Pancreas (tissue), 10 donors: ENCODE results near the gene FAT4. TPM values are rescaled to one million over a fixed set of nuclear protein-coding genes. Genes with fewer than 3 reads are reported as not detected.
A peak's percentile ranks its signal among the peaks of the same experiment; 100 is the strongest.

Source experiments
- ATAC-seq, 4 donors: fragments of 200-7000 bp; cut with Tn5 transposase; one replicate each; pipeline versions ENCODE4 v1.8.0 to v1.9.1; 2020; ENCODE audit warnings: mild to moderate bottlenecking in 4 of 4, moderate library complexity in 4 of 4
- DNase-seq, 6 donors: peaks; one replicate each; pipeline ENCODE4 v3.0.0-alpha.2; 2020
- FAIRE-seq: peaks from 2 replicates; lab custom pipeline; 2012; peaks lifted over from hg19 to GRCh38; lab: Jason Lieb, UNC
- H3K27ac ChIP-seq, 4 donors: fragments of 200-600 bp; sonication (generic); 1 replicate in 3 of 4; 2 replicates in 1 of 4; pipeline versions ENCODE4 v1.5.0 to v1.8.0; 2020
- H3K27me3 ChIP-seq, 4 donors: fragments of 200-600 bp; one replicate each; pipeline ENCODE4 v1.8.0; 2021
- H3K36me3 ChIP-seq, 3 donors: fragments of 200-600 bp; sonication (generic) in 1 of 3; one replicate each; pipeline versions ENCODE4 v1.5.0 to v1.8.0; 2020 to 2021
- H3K4me1 ChIP-seq, 3 donors: fragments of 200-600 bp; one replicate each; pipeline ENCODE4 v1.8.0; 2021
- H3K4me3 ChIP-seq, 4 donors: fragments of 200-600 bp; sonication (generic) in 2 of 4; one replicate each; pipeline versions ENCODE4 v1.5.0 to v1.8.0; 2020 to 2021
- H3K9me3 ChIP-seq, 4 donors: fragments of 200-600 bp; one replicate each; pipeline ENCODE4 v1.8.0; 2021
- WGBS, 2 donors: extraction: QIAGEN DNeasy Blood & Tissue Kit; methylation state at CpG; one replicate each; pipeline ENCODE4 v1.1.7; 2013; 5-methylcytosine and 5-hydroxymethylcytosine counted together
- intact Hi-C, 3 donors: fragments of 100-400 bp; cut with DNase I; formaldehyde crosslinking; loops; one replicate each; pipeline versions ENCODE4 v1.11.1 to v1.14.2; 2022
- polyA plus RNA-seq, 2 donors: library from polyadenylated mRNA; stranded (reverse); fragments of 200-250 nt; gene quantifications; one replicate each; pipeline ENCODE4 v1.2.3, GENCODE V29; 2013
- total RNA-seq, 6 donors: library from RNA; stranded (reverse); fragmentation: NEBNext Ultra II Directional in 4 of 6; extraction: Animal tissue kit (Norgen Biotek cat#: 25700) in 4 of 6; gene quantifications; one replicate each; pipeline versions ENCODE4 v1.2.1 to v1.2.4, GENCODE V29; 2021 to 2023
- TF ChIP-seq, protein P1 (sequence below), 4 donors: fragments of 200-600 bp; sonication (generic) in 3 of 4; IDR thresholded peaks; one replicate each; pipeline versions ENCODE4 v1.5.0 to v1.8.0; 2021; ENCODE audit warnings: antibody characterized with exemption in 4 of 4
- donor health status: healthy with polysubstance abuse.
- donor health status: DM: no; HTN: no; CAD: no; lungs with moderate emphysema.
- donor health status: DM: no; HTN: no; CAD: no.
- donor health status: control.
- donor health status: control.
- donor health status: Bipolar disorder and iron deficiency.
- donor health status: DM: yes; HTN: yes; CAD: no.
- donor health status: DM: no; HTN: no; CAD: no.
- donor health status: DM: no; HTN: no; CAD: no.
- donor health status: DM: yes; HTN: yes; CAD: no.

FAT4 gene
- total and polyA plus RNA-seq, 8 donors, result 0.27 to 2.6 (median 1.3) TPM

DNA sequence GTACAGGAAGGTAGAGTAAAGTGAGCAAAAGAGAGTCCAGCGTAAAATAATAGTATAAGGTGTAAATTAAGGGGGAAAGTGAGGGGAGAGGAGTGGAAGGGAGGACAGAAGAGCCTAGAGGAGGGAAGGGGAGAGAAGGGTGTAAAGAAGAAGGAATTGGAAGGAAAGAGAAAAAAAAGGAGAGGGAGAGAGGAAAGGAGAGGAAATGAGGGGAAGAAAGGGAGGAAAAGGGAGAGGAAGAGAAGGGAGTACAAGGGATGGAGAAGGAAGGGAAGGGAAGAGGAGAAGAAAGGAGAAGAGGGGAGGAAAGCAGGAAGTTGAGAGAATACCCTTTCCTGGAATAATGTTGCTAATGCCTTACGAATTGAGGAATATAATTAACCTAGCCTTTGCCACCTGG lies 3.3 kb upstream of the FAT4 start:
- peaks cover 0 to 8% (median 0%) of the 10 kb centered on the region in 4 donors for H3K27me3 ChIP-seq
- H3K36me3 ChIP-seq, result no peaks in the 10 kb centered on the region
- H3K4me1 ChIP-seq, result peaks cover 0 to 11% (median 0%) of the 10 kb centered on the region in 3 donors
- 22 to 47% methylated on average over 2 of the region's 2 CpGs for WGBS, 2 donors
- H3K27ac ChIP-seq, result no peak overlapping the region
- TF ChIP-seq, protein P1, sequence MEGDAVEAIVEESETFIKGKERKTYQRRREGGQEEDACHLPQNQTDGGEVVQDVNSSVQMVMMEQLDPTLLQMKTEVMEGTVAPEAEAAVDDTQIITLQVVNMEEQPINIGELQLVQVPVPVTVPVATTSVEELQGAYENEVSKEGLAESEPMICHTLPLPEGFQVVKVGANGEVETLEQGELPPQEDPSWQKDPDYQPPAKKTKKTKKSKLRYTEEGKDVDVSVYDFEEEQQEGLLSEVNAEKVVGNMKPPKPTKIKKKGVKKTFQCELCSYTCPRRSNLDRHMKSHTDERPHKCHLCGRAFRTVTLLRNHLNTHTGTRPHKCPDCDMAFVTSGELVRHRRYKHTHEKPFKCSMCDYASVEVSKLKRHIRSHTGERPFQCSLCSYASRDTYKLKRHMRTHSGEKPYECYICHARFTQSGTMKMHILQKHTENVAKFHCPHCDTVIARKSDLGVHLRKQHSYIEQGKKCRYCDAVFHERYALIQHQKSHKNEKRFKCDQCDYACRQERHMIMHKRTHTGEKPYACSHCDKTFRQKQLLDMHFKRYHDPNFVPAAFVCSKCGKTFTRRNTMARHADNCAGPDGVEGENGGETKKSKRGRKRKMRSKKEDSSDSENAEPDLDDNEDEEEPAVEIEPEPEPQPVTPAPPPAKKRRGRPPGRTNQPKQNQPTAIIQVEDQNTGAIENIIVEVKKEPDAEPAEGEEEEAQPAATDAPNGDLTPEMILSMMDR (IDR thresholded peaks at IDR 0.05), result no peak
- H3K9me3 ChIP-seq, result no peaks in the 10 kb centered on the region
- intact Hi-C loops, result loop anchor here in 1 of 3 donors (10.0 kb wide), 1 partner anchor 423 kb away; no protein-coding TSS in a partner anchor
- ATAC-seq (no peak), DNase-seq (no peak), FAIRE-seq (no peak)
- H3K4me3 ChIP-seq, result no peak overlapping the region

DNA sequence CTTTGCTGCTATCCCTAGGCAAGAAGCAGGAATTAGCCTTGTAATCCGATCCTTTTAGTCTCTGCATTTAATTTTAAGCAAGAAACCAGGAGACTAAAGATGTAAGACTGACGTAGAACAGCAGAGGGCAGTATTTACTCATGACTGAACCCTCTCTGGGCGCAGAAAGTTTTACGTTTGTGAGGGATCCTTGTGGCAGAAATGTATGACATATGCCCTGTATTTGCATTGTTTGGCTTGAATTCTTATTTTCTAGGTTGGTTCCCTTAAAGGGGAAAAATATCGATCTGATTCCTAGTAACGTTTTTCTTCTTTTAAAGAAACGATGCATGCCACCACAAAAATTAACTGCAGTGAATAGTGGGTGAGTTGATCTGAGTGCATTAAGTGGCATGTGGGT lies 1.3 kb upstream of the FAT4 start:
- DNase-seq (peak in 3 of 6 donors; percentile 28 to 50 (median 31)), ATAC-seq (peak; percentile 35 to 61 (median 50)), FAIRE-seq (peak; percentile 95)
- no peaks in the 10 kb centered on the region for H3K9me3 ChIP-seq
- WGBS, 2 donors, result 2% methylated on average over 7 of the region's 7 CpGs
- intact Hi-C loops, result loop anchor here in 1 of 3 donors (10.0 kb wide), 1 partner anchor 421 kb away; no protein-coding TSS in a partner anchor
- TF ChIP-seq, protein P1 (IDR thresholded peaks at IDR 0.05), result peak; percentile 52 to 72 (median 62)
- H3K36me3 ChIP-seq, result no peaks in the 10 kb centered on the region
- H3K4me1 ChIP-seq, result peaks cover 0 to 11% (median 0%) of the 10 kb centered on the region in 3 donors
- H3K4me3 ChIP-seq, result no peak overlapping the region
- no peak overlapping the region for H3K27ac ChIP-seq
- peaks cover 0 to 8% (median 0%) of the 10 kb centered on the region in 4 donors for H3K27me3 ChIP-seq

DNA sequence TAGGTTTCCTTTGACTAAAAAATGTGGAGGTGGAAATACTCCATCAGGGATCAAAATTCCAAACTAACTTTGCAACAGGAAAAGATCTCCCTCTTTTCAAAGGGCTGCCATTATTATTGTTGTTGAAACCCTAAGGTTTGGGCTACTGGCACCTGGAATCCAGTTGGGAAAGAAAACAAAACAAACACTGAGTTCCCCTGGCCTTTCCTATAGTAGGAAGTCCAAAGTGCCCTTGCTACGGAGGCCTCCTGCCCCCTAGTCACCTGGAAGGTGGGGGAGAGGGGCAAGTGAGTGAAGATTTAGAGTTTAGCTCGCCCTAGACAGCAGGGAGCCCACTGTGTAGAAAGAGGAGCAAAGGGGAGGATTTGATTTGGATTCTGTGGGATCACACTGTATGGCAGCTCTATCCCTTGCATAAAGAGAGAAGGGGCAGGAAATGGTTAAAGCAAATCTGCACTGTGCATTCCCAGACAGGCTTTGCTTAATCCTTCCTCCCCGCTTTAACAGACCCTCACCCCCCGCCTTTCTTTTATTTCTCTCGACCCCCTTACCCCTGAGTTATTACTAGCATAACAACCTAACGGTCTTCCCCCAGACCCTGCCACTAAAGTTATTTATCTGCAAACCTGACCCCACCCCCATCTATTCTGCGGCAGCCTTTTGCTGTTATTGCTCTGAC lies 627 bp upstream of the FAT4 start:
- Histone ChIP-seq H3K36me3 (no peaks in the 10 kb centered on the region), H3K4me1 (peaks cover 0 to 11% (median 0%) of the 10 kb centered on the region in 3 donors), H3K27ac (no peak overlapping the region), H3K9me3 (no peaks in the 10 kb centered on the region), H3K4me3 (peak overlapping the region; percentile 54 to 83 (median 78)), H3K27me3 (peaks cover 0 to 8% (median 0%) of the 10 kb centered on the region in 4 donors)
- intact Hi-C loops, result loop anchor here in 1 of 3 donors (10.0 kb wide), 1 partner anchor 421 kb away; no protein-coding TSS in a partner anchor
- peak in 1 of 4 donors; percentile 0 for ATAC-seq
- no peak for FAIRE-seq
- DNase-seq, result no peak
- 13 to 17% methylated on average over 7 of the region's 7 CpGs for WGBS, 2 donors
- TF ChIP-seq, protein P1 (IDR thresholded peaks at IDR 0.05), result no peak

DNA sequence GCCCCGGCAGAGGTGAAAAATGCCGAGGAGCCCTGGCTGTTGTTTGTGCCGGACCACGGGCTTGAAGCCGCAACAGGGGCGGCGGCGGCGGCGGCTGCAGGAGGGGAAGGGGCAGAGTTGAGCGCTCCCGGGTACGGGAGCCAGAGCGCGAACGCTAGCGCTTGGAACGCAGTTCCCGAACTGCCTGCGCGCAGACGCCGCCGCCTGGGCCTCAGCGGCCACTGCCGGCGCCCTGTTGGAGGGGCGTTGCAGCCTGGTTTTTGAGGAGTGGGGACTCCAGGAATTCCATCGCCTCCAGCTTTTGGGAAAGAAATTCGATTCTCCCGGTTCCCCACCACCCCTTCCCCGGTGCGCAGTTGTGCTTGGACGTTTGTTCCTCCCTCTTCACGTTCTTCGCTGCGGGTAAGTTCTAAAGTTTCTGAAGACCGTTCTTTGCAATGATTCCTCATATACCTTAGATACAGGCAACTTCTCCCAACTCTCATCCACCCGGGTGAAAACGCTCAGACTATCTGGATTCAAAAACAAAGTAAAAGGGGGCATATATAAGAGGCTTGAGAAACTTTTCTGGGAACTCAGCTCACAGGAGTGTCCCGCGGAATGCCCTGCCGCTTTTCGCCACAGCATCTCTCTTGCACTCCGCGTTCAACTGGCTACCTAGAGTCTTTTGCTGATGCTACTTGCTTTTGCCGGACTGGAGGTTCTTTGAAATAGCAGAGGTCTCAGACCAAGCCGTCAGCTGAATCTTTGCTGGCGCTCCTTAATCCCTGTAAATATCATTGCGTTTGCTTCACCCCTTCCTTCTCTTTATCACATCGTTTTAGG lies 1.0 kb downstream of the FAT4 start:
- peak; percentile 59 to 70 (median 64) for ATAC-seq
- intact Hi-C loops, result loop anchor here in 1 of 3 donors (10.0 kb wide), 1 partner anchor 419 kb away; no protein-coding TSS in a partner anchor
- 1% methylated on average over 49 to 51 of the region's 51 CpGs for WGBS, 2 donors

More for the DNA sequence above, 1.0 kb downstream of the FAT4 start:
- Histone ChIP-seq H3K27ac (peak overlapping the region in 3 of 4 donors; percentile 54 to 72 (median 70)), H3K27me3 (peaks cover 0 to 8% (median 0%) of the 10 kb centered on the region in 4 donors), H3K36me3 (no peaks in the 10 kb centered on the region), H3K4me1 (peaks cover 0 to 11% (median 0%) of the 10 kb centered on the region in 3 donors), H3K4me3 (peak overlapping the region; percentile 54 to 83 (median 78)), H3K9me3 (no peaks in the 10 kb centered on the region)
- FAIRE-seq (no peak), DNase-seq (peak; percentile 13 to 79 (median 36))
- TF ChIP-seq, protein P1 (IDR thresholded peaks at IDR 0.05), result no peak
